Lower leg skin (tissue), 3 donors: ENCODE results near the gene NFAM1.

Experiments
- CTCF ChIP-seq, 3 donors: fragments of 450-650 bp; IDR thresholded peaks; one replicate each; pipeline ENCODE4 v1.5.1; 2016; ENCODE audit warnings: antibody characterized with exemption in 3 of 3, mild to moderate bottlenecking in 3 of 3, moderate library complexity in 2 of 3
- POLR2A ChIP-seq, 2 donors: fragments of 450-650 bp; IDR thresholded peaks; one replicate each; pipeline ENCODE4 v1.6.1; 2016 to 2017; ENCODE audit warnings: antibody characterized with exemption in 2 of 2, mild to moderate bottlenecking in 1 of 2, moderate library complexity in 1 of 2

- TF ChIP-seq CTCF (IDR thresholded peaks at IDR 0.05) (no peak), POLR2A (IDR thresholded peaks at IDR 0.05) (no peak)
Observed at GRCh38 chr22:42340829-42341383, 91.3 kb downstream of the NFAM1 start.
